Activated CD4-positive, alpha-beta memory T cell treated with anti-CD3 and anti-CD28 coated beads for 36 hours (primary cell): ENCODE data around the gene GUCA1A. TPM values are rescaled to one million over a fixed set of nuclear protein-coding genes. Genes with fewer than 3 reads are reported as not detected.
"Not testable (repeated sequence)": the region's sequence is repeated elsewhere in the genome, so short reads cannot be mapped to it uniquely, and the experiment has no call there.

Experiments used
- CTCF ChIA-PET: fragments of 350-600 bp; sonication (Branson Sonifier 250); formaldehyde crosslinking; loops from one replicate; lab custom pipeline; 2021; ENCODE audit warnings: antibody characterized with exemption, inconsistent platforms; lab: Charles Lee
- POLR2A ChIA-PET: fragments of 350-600 bp; sonication (Branson Sonifier 250); formaldehyde crosslinking; loops from one replicate; lab custom pipeline; 2021; ENCODE audit warnings: antibody characterized with exemption; lab: Charles Lee
- DNase-seq: peaks from one replicate; pipeline ENCODE4 v3.0.0-alpha.2; 2020
- H3K27ac Mint-ChIP-seq: one replicate; pipeline ENCODE4 v1.8.0; 2021; ENCODE audit warnings: mixed read lengths
- H3K27me3 Mint-ChIP-seq: one replicate; pipeline ENCODE4 v1.8.0; 2021; ENCODE audit warnings: mixed read lengths
- H3K36me3 Mint-ChIP-seq: one replicate; pipeline ENCODE4 v1.8.0; 2021; ENCODE audit warnings: mixed read lengths
- H3K4me1 Mint-ChIP-seq: one replicate; pipeline ENCODE4 v1.8.0; 2021; ENCODE audit warnings: low read depth, mixed read lengths
- H3K4me3 Mint-ChIP-seq: one replicate; pipeline ENCODE4 v1.8.0; 2021; ENCODE audit warnings: mild to moderate bottlenecking, mixed read lengths
- H3K9me3 Mint-ChIP-seq: one replicate; pipeline ENCODE4 v1.8.0; 2021; ENCODE audit warnings: mixed read lengths
- intact Hi-C: fragments of 100-400 bp; cut with micrococcal nuclease; formaldehyde crosslinking; loops from one replicate; pipeline ENCODE4 v1.15.1; 2023
- total RNA-seq, 2 experiments: library from RNA; stranded (reverse); gene quantifications; one replicate each; pipeline ENCODE4 v1.2.3, GENCODE V29; 2021

The GUCA1A gene
- total RNA-seq, 2 experiments from 2014 or later: not detected

GRCh38 chr6:42150254-42150653 lies 22.9 kb upstream of the GUCA1A start:
- CTCF ChIA-PET: interaction anchor here (1.2 kb wide), 1 partner anchor 45 kb away, joined by 4 read pairs; no protein-coding TSS in a partner anchor
- no peak overlapping the region for H3K27ac Mint-ChIP-seq
- H3K27me3 Mint-ChIP-seq: peaks cover 3% of the 10 kb centered on the region
- H3K36me3 Mint-ChIP-seq: no peaks in the 10 kb centered on the region
- DNase-seq: no peak
- H3K9me3 Mint-ChIP-seq: no peaks in the 10 kb centered on the region
- POLR2A ChIA-PET: no interaction called here
- H3K4me3 Mint-ChIP-seq: no peak overlapping the region
- intact Hi-C loops: no loop called here
- no peaks in the 10 kb centered on the region for H3K4me1 Mint-ChIP-seq

DNA sequence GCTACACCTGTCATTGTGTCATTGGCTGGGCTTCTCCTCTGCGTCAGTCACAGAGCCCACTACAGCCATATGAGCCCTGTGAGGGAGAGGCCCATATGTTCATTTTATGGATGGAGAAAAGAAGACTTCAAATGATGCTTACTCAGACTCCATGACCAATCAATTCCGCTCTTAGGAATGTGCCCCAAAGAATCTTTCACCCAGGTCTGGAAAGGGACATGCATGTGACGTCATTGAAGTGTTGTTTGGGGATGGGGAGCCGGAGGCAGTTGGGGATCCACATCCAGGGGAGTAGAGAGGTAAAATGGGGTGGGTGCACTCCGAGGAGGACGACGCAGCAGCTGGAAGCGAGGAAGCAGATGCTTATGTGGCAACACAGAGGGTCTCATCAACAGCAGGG lies 21.1 kb upstream of the GUCA1A start:
- Mint-ChIP-seq H3K27me3 (no peaks in the 10 kb centered on the region), H3K36me3 (no peaks in the 10 kb centered on the region), H3K27ac (no peak overlapping the region), H3K4me3 (no peak overlapping the region), H3K9me3 (no peaks in the 10 kb centered on the region), H3K4me1 (no peaks in the 10 kb centered on the region)
- ChIA-PET POLR2A (no interaction called here), CTCF (interaction anchor here (1.0 kb wide), 1 partner anchor 396 kb away, joined by 3 read pairs; no protein-coding TSS in a partner anchor)
- intact Hi-C loops: no loop called here
- DNase-seq: no peak

DNA sequence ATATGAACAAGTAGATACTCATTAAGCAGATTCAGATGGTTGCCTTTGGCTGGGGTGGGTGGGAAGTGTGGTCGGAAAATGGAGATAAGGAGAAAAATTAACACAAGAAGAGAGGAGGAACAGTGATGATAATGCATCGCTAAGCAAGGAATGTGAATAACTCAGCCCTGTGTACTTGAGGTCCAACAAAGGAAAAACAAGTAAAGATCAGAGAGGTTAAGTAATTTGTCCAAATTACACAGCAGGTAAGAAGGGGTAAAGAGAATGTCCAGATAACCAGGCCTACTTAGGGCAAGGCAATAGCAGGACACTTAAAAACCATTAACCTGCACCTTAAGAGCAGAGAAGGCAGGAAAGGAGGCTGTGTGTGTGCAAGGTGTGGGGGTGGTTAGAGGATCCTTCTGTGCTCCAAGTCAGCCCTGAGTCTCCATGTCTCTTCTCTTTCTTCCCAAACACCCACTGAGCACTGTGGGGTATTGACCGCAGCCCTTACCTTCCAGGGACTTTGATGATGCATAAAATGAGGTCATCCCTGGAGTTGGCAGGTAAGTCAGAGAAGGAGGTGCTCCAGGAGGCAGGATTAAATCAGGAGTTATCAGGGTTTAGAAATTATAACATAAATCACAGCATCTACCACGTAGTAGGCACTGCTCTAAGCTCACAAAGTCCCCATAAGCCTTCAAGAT lies 20.5 kb upstream of the GUCA1A start:
- H3K36me3 Mint-ChIP-seq, H3K9me3 Mint-ChIP-seq, intact Hi-C loops, H3K27me3 Mint-ChIP-seq, H3K27ac Mint-ChIP-seq, H3K4me3 Mint-ChIP-seq, POLR2A ChIA-PET, DNase-seq, H3K4me1 Mint-ChIP-seq: not testable (repeated sequence)
- CTCF ChIA-PET: interaction anchor here (2.0 kb wide), 1 partner anchor 48 kb away, joined by 11 read pairs; no protein-coding TSS in a partner anchor

- no peak for DNase-seq
- no peaks in the 10 kb centered on the region for H3K4me1 Mint-ChIP-seq
- no peaks in the 10 kb centered on the region for H3K36me3 Mint-ChIP-seq
- intact Hi-C loops: no loop called here
- ChIA-PET CTCF (interaction anchor here (2.0 kb wide), 1 partner anchor 49 kb away, joined by 11 read pairs; no protein-coding TSS in a partner anchor), POLR2A (no interaction called here)
- H3K27me3 Mint-ChIP-seq: no peaks in the 10 kb centered on the region
- no peak overlapping the region for H3K4me3 Mint-ChIP-seq
- H3K27ac Mint-ChIP-seq: no peak overlapping the region
- no peaks in the 10 kb centered on the region for H3K9me3 Mint-ChIP-seq
These were observed 19.2 kb upstream of the GUCA1A start for GRCh38 chr6:42153921-42154320.

- Mint-ChIP-seq H3K4me3 (no peak overlapping the region), H3K9me3 (no peaks in the 10 kb centered on the region), H3K36me3 (no peaks in the 10 kb centered on the region), H3K27me3 (no peaks in the 10 kb centered on the region), H3K4me1 (no peaks in the 10 kb centered on the region), H3K27ac (no peak overlapping the region)
- intact Hi-C loops: no loop called here
- DNase-seq: no peak
- CTCF ChIA-PET: interaction anchor here (2.0 kb wide), 1 partner anchor 50 kb away, joined by 11 read pairs; no protein-coding TSS in a partner anchor
- POLR2A ChIA-PET: no interaction called here
These were observed 18.5 kb upstream of the GUCA1A start for GRCh38 chr6:42154461-42155209.

DNA sequence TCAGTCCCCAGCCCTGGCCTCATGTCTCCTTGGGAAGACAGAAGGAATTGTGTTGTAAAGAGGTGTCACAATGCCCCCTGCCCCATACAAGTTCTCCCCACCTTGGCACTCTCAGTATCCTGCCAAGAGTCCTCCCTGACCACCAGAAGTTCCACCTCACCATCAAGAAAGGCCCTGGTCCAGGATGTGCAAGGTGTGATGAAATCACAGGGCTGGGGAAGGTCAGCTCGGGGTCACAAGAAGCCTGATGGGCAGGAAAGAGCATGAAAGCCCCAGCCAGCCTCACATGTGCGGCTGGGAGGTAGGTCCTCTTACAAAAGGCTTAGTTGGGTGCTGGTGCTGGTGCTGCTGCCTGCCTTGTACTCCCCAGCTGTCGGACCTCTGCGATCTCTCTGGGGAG lies 17.9 kb upstream of the GUCA1A start:
- Mint-ChIP-seq H3K9me3 (no peaks in the 10 kb centered on the region), H3K4me1 (no peaks in the 10 kb centered on the region), H3K27me3 (no peaks in the 10 kb centered on the region), H3K4me3 (no peak overlapping the region), H3K36me3 (no peaks in the 10 kb centered on the region), H3K27ac (no peak overlapping the region)
- intact Hi-C loops: no loop called here
- no peak for DNase-seq
- CTCF ChIA-PET: interaction anchor here (1.8 kb wide), 1 partner anchor 51 kb away, joined by 6 read pairs; no protein-coding TSS in a partner anchor
- POLR2A ChIA-PET: no interaction called here

DNA sequence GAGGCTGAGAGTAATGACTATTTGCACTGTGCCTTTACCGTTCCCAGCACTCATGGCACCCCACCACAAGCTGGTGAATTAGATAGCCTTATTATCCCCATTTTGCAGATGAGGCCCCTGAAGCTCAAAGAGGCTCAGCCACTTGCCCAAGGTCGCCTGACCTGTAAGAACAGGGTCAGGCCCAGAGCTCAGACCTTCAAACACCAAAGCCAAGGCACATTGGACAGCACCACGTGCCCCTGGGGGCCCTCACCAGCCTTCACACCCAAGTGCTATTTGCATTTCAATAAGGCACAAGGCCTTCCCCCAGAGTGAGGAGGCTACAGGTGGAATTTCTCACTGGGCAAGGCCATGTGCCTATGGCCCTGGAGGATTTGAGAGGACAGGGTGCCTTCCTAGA lies 16.5 kb upstream of the GUCA1A start:
- H3K27ac Mint-ChIP-seq: no peak overlapping the region
- no peaks in the 10 kb centered on the region for H3K36me3 Mint-ChIP-seq
- CTCF ChIA-PET: interaction anchor here (0.8 to 1.8 kb wide), 3 partner anchors 9 to 53 kb away, joined by 3 to 6 read pairs (median 5); no protein-coding TSS in a partner anchor
- no peaks in the 10 kb centered on the region for H3K4me1 Mint-ChIP-seq
- no peak overlapping the region for H3K4me3 Mint-ChIP-seq
- intact Hi-C loops: no loop called here
- no peak for DNase-seq
- POLR2A ChIA-PET: interaction anchor here (0.6 kb wide), 1 partner anchor 69 kb away, joined by 4 read pairs; no protein-coding TSS in a partner anchor
- peaks cover 2% of the 10 kb centered on the region for H3K27me3 Mint-ChIP-seq
- no peaks in the 10 kb centered on the region for H3K9me3 Mint-ChIP-seq

DNA sequence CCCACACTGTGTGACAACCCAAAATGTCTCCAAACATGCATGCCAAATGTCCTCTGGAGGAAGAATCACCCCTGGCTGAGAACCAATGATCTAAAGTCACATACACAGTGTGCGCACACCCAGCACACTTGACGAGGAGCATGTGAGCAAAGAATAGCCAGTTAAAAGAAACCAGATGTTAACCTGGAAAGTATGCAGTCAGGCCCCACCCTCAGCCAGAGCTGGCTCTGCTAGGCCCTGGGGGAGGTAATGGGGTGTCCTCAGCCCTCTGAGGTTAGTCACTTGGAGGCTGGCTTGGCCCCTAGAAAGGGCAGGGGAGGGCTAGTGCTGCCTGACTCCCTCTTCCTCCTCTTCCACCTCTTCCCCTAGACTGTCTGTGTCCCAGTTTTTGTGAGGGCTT lies 15.2 kb upstream of the GUCA1A start:
- Mint-ChIP-seq H3K9me3 (no peaks in the 10 kb centered on the region), H3K4me1 (no peaks in the 10 kb centered on the region), H3K36me3 (no peaks in the 10 kb centered on the region), H3K4me3 (no peak overlapping the region), H3K27ac (no peak overlapping the region), H3K27me3 (peaks cover 2% of the 10 kb centered on the region)
- ChIA-PET POLR2A (no interaction called here), CTCF (no interaction called here)
- intact Hi-C loops: no loop called here
- no peak for DNase-seq

GRCh38 chr6:42158631-42159030 lies 14.5 kb upstream of the GUCA1A start:
- H3K27me3 Mint-ChIP-seq: peaks cover 2% of the 10 kb centered on the region
- DNase-seq: no peak
- H3K4me1 Mint-ChIP-seq: no peaks in the 10 kb centered on the region
- ChIA-PET CTCF (no interaction called here), POLR2A (no interaction called here)
- intact Hi-C loops: no loop called here
- no peak overlapping the region for H3K4me3 Mint-ChIP-seq
- H3K36me3 Mint-ChIP-seq: no peaks in the 10 kb centered on the region
- H3K9me3 Mint-ChIP-seq: no peaks in the 10 kb centered on the region
- H3K27ac Mint-ChIP-seq: no peak overlapping the region

DNA sequence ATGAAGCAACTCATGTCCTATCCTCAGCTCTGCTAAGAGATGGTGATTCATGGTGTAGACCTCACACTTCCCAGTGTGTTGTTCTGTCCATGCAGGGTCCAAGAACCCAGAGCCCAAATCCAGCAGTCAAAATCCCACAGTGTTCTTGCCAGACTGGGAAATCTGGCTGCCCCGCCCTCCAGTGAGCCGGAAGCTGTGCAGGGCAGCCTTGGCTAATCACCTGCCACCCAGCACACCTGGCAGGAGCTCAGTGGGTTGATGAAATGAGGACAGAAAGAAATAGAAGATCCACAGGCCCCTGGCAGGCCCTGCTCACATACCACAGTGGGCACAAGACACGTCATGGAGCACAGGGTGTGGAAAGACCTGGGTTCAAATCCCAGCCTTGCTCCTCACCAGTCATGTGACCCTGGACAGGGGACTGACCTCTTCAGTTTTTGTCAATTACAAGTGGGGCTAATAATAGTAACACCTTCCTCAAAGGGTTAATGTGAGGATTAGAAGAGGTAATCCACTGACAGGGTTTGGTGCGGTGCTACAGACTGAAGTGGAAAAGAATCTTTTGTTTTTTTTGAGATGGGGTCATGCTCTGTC lies 13.6 kb upstream of the GUCA1A start:
- peaks cover 2% of the 10 kb centered on the region for H3K27me3 Mint-ChIP-seq
- H3K9me3 Mint-ChIP-seq: no peaks in the 10 kb centered on the region
- H3K27ac Mint-ChIP-seq: no peak overlapping the region
- H3K36me3 Mint-ChIP-seq: no peaks in the 10 kb centered on the region
- H3K4me1 Mint-ChIP-seq: no peaks in the 10 kb centered on the region
- H3K4me3 Mint-ChIP-seq: no peak overlapping the region
- intact Hi-C loops: no loop called here
- CTCF ChIA-PET: interaction anchor here (0.6 kb wide), 1 partner anchor 373 kb away, joined by 6 read pairs; no protein-coding TSS in a partner anchor
- no peak for DNase-seq
- POLR2A ChIA-PET: no interaction called here

- H3K27me3 Mint-ChIP-seq: peaks cover 2% of the 10 kb centered on the region
- intact Hi-C loops: no loop called here
- CTCF ChIA-PET: interaction anchor here (0.6 to 2.9 kb wide), 3 partner anchors 58 to 245 kb away, joined by 3 to 15 read pairs (median 3); no protein-coding TSS in a partner anchor
These were observed 10.8 kb upstream of the GUCA1A start for GRCh38 chr6:42162384-42162783.

DNA sequence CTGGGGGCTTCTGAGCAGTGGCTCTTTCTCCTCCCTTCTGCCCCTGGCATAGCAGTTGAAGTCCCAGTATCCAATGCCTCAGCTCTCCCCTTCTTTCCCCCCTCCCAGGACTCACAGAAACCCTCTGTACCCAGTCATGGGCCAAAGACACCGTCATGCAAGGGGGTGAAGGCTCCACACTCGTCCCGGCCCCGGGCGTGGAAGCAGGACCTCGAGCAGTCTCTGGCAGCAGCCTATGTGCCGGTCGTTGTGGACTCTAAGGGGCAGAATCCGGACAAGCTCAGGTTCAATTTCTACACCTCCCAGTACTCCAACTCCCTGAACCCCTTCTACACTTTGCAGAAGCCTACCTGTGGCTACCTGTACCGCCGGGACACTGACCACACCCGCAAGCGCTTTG lies 10.4 kb upstream of the GUCA1A start:
- no peaks in the 10 kb centered on the region for H3K36me3 Mint-ChIP-seq
- intact Hi-C loops: no loop called here
- H3K27me3 Mint-ChIP-seq: peaks cover 2% of the 10 kb centered on the region
- H3K27ac Mint-ChIP-seq: no peak overlapping the region
- no peaks in the 10 kb centered on the region for H3K9me3 Mint-ChIP-seq
- no peak for DNase-seq
- H3K4me1 Mint-ChIP-seq: no peaks in the 10 kb centered on the region
- CTCF ChIA-PET: interaction anchor here (0.6 to 2.9 kb wide), 4 partner anchors 52 to 245 kb away, joined by 3 to 15 read pairs (median 4); no protein-coding TSS in a partner anchor
- POLR2A ChIA-PET: no interaction called here
- H3K4me3 Mint-ChIP-seq: no peak overlapping the region

More at GRCh38 chr6:42162384-42162783, 10.8 kb upstream of the GUCA1A start:
- POLR2A ChIA-PET: no interaction called here
- H3K4me3 Mint-ChIP-seq: no peak overlapping the region
- no peak overlapping the region for H3K27ac Mint-ChIP-seq
- no peaks in the 10 kb centered on the region for H3K9me3 Mint-ChIP-seq
- H3K36me3 Mint-ChIP-seq: no peaks in the 10 kb centered on the region
- H3K4me1 Mint-ChIP-seq: no peaks in the 10 kb centered on the region
- DNase-seq: no peak
